Breast epithelium (tissue), 4 donors: ENCODE data around the gene CDKN1C. TPM values are rescaled to one million over a fixed set of nuclear protein-coding genes. Genes with fewer than 3 reads are reported as not detected.

Experiments used
- DNase-seq, 2 donors: peaks; one replicate each; pipeline ENCODE4 v3.0.0-alpha.2; 2019; ENCODE audit warnings: low spot score in 2 of 2
- H3K27ac ChIP-seq, 2 donors: fragments of 200-600 bp; sonication (generic) in 1 of 2; one replicate each; pipeline ENCODE4 v1.5.1; 2016 to 2019; ENCODE audit warnings: mild to moderate bottlenecking in 1 of 2
- H3K27me3 ChIP-seq, 2 donors: fragments of 200-600 bp; sonication (generic) in 1 of 2; one replicate each; pipeline versions ENCODE4 v1.5.1 to v1.6.0; 2017 to 2019; ENCODE audit warnings: control low read depth in 1 of 2, mild to moderate bottlenecking in 1 of 2
- H3K36me3 ChIP-seq: fragments of 200-600 bp; one replicate; pipeline ENCODE4 v1.5.1; 2019
- H3K4me1 ChIP-seq, 2 donors: fragments of 200-600 bp; sonication (generic); one replicate each; pipeline ENCODE4 v1.5.1; 2016 to 2019; ENCODE audit warnings: control low read depth in 1 of 2
- H3K4me3 ChIP-seq, 3 donors: fragments of 200-600 bp; sonication (generic); 1 replicate in 2 of 3; 2 replicates in 1 of 3; pipeline ENCODE4 v1.5.1; 2016 to 2019; ENCODE audit warnings: mild to moderate bottlenecking in 3 of 3, moderate library complexity in 2 of 3
- H3K9me3 ChIP-seq, 2 donors: fragments of 200-600 bp; sonication (generic) in 1 of 2; one replicate each; pipeline ENCODE4 v1.5.1; 2016 to 2019; ENCODE audit warnings: control low read depth in 1 of 2
- POLR2A ChIP-seq: fragments of 450-650 bp; IDR thresholded peaks from one replicate; pipeline ENCODE4 v1.6.1; 2016; ENCODE audit warnings: antibody characterized with exemption, mild to moderate bottlenecking, moderate library complexity
- POLR2AphosphoS5 ChIP-seq, 3 donors: sonication (generic); formaldehyde crosslinking; IDR thresholded peaks; one replicate each; pipeline ENCODE4 v1.6.1; 2017; ENCODE audit warnings: antibody characterized with exemption in 3 of 3
- intact Hi-C: fragments of 100-400 bp; cut with DNase I; formaldehyde crosslinking; loops from one replicate; pipeline ENCODE4 v1.15.1; 2023; ENCODE audit warnings: low total_unique reads
- total RNA-seq, 3 donors: library from RNA; depleted of rRNA; stranded (reverse); fragments of >200 nt; gene quantifications; one replicate each; pipeline ENCODE4 v1.1.0, GENCODE V29; 2016
- TF ChIP-seq, protein P1 (sequence below), 3 donors: fragments of 450-650 bp; IDR thresholded peaks; one replicate each; pipeline ENCODE4 v1.5.1; 2016 to 2017; ENCODE audit warnings: antibody characterized with exemption in 3 of 3, mild to moderate bottlenecking in 3 of 3, moderate library complexity in 3 of 3

CDKN1C gene
- total RNA-seq, 3 donors from 2014 or later = 48.2 to 136 (median 88.8) TPM

- TF ChIP-seq, protein P1, sequence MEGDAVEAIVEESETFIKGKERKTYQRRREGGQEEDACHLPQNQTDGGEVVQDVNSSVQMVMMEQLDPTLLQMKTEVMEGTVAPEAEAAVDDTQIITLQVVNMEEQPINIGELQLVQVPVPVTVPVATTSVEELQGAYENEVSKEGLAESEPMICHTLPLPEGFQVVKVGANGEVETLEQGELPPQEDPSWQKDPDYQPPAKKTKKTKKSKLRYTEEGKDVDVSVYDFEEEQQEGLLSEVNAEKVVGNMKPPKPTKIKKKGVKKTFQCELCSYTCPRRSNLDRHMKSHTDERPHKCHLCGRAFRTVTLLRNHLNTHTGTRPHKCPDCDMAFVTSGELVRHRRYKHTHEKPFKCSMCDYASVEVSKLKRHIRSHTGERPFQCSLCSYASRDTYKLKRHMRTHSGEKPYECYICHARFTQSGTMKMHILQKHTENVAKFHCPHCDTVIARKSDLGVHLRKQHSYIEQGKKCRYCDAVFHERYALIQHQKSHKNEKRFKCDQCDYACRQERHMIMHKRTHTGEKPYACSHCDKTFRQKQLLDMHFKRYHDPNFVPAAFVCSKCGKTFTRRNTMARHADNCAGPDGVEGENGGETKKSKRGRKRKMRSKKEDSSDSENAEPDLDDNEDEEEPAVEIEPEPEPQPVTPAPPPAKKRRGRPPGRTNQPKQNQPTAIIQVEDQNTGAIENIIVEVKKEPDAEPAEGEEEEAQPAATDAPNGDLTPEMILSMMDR (IDR thresholded peaks at IDR 0.05) = no peak
- no peak for TF ChIP-seq POLR2AphosphoS5 (IDR thresholded peaks at IDR 0.05)
- TF ChIP-seq POLR2A = no peak
- peaks cover 0 to 7% of the 10 kb centered on the region in 2 donors for H3K4me1 ChIP-seq
- no peak for DNase-seq
- no peak overlapping the region for H3K4me3 ChIP-seq
- intact Hi-C loops = loop anchor here (10.0 kb wide), 1 partner anchor 176 kb away; no protein-coding TSS in a partner anchor
- H3K27me3 ChIP-seq = no peaks in the 10 kb centered on the region
- H3K27ac ChIP-seq = no peak overlapping the region
- H3K36me3 ChIP-seq = no peaks in the 10 kb centered on the region
- H3K9me3 ChIP-seq = peaks cover 0 to 11% of the 10 kb centered on the region in 2 donors
Observed at GRCh38 chr11:2880646-2881045, 4.9 kb downstream of the CDKN1C start.

DNA sequence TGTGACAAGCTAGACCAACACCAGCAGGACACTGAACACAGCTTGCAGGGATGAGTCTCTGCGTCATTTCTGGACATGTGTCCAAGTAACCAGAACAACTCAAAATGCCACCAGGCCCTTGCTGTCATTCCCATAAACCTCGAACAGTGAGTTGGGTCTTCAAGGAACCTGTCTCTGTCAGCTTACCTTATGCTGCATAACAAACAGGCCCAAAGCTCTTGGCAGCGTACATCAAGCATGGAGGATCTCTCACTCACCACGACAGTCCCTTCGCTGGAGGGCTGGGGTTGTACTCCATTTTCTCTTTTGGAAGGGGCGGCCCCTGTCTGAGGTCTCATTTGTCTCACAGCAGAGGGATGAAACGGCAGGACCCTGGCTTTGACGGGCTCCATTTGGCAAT lies 6.8 kb downstream of the CDKN1C start:
- Histone ChIP-seq H3K9me3 (peaks cover 0 to 11% of the 10 kb centered on the region in 2 donors), H3K36me3 (no peaks in the 10 kb centered on the region), H3K4me3 (no peak overlapping the region), H3K27me3 (no peaks in the 10 kb centered on the region), H3K4me1 (peaks cover 0 to 7% of the 10 kb centered on the region in 2 donors), H3K27ac (no peak overlapping the region)
- TF ChIP-seq, protein P1 (IDR thresholded peaks at IDR 0.05) = no peak
- TF ChIP-seq POLR2A = no peak
- TF ChIP-seq POLR2AphosphoS5 (IDR thresholded peaks at IDR 0.05) = no peak
- no peak for DNase-seq
- intact Hi-C loops = loop anchor here (2.0 kb wide), 1 partner anchor 78 kb away; no protein-coding TSS in a partner anchor

- peaks cover 0 to 6% of the 10 kb centered on the region in 2 donors for H3K4me1 ChIP-seq
- DNase-seq = no peak
- intact Hi-C loops = no loop called here
- peaks cover 0 to 11% of the 10 kb centered on the region in 2 donors for H3K9me3 ChIP-seq
- H3K27me3 ChIP-seq = no peaks in the 10 kb centered on the region
- H3K36me3 ChIP-seq = no peaks in the 10 kb centered on the region
- no peak overlapping the region for H3K27ac ChIP-seq
- H3K4me3 ChIP-seq = no peak overlapping the region
- TF ChIP-seq POLR2A (no peak), POLR2AphosphoS5 (IDR thresholded peaks at IDR 0.05) (no peak)
- TF ChIP-seq, protein P1 (IDR thresholded peaks at IDR 0.05) = no peak
Observed at GRCh38 chr11:2877474-2877873, 8.1 kb downstream of the CDKN1C start.

GRCh38 chr11:2874963-2875362 lies 10.6 kb downstream of the CDKN1C start:
- Histone ChIP-seq H3K4me3 (no peak overlapping the region), H3K4me1 (no peaks in the 10 kb centered on the region), H3K27me3 (peaks cover under 1 to 12% of the 10 kb centered on the region in 2 donors), H3K36me3 (no peaks in the 10 kb centered on the region), H3K9me3 (peaks cover 0 to 11% of the 10 kb centered on the region in 2 donors), H3K27ac (no peak overlapping the region)
- DNase-seq = no peak
- intact Hi-C loops = no loop called here
- TF ChIP-seq POLR2A (no peak), POLR2AphosphoS5 (IDR thresholded peaks at IDR 0.05) (no peak)
- TF ChIP-seq, protein P1 (IDR thresholded peaks at IDR 0.05) = no peak

DNA sequence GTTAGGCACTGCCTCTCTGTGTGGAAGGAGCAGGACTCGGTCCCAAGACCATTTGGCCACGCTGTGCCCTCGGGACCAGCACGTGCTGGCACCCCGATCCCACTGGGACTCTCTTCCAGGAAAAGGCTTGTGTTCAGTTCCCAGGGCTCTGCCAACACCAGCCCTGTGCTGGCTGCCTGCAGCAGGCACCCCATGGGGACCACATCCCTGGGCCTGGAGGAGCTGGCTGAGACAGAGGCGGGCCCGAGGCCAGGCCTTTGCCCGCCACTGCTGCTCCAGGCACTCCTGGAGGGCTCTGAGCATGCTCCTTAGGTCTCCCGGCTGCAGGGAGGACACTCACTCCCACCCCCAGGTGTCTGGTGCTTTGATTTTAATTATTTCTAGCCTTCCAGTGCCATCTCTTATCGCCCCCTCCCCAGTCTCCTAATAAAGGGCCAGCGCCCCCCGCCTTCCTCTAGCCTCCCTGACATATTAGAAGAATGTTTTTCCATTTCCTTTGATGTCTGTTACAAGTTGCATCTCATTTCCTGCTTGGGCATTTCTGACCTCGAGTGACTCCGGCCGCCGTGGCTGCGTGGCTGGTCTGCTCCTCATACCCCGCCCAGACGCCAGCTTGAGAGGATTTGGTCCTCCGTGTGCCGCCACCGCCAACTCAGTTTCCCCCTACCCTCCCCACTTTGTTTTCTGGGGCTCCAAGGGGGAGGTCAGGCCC lies 14.4 kb downstream of the CDKN1C start:
- Histone ChIP-seq H3K27me3 (peaks cover 4 to 23% of the 10 kb centered on the region in 2 donors), H3K36me3 (no peaks in the 10 kb centered on the region), H3K4me3 (no peak overlapping the region), H3K27ac (no peak overlapping the region), H3K4me1 (no peaks in the 10 kb centered on the region), H3K9me3 (no peaks in the 10 kb centered on the region)
- intact Hi-C loops = no loop called here
- TF ChIP-seq POLR2AphosphoS5 (IDR thresholded peaks at IDR 0.05) (no peak), POLR2A (no peak)
- TF ChIP-seq, protein P1 (IDR thresholded peaks at IDR 0.05) = no peak
- DNase-seq = no peak
